Neutrophil (primary cell): ENCODE data around the gene NEDD4L.
"Not testable (repeated sequence)": the region's sequence is repeated elsewhere in the genome, so short reads cannot be mapped to it uniquely, and the experiment has no call there.

Experiments used
- H3K27ac ChIP-seq: fragments of 200-600 bp; sonication (generic); 2 replicates; pipeline ENCODE4 v1.5.1; 2016; ENCODE audit warnings: mild to moderate bottlenecking, moderate library complexity
- H3K27me3 ChIP-seq: fragments of 200-600 bp; sonication (generic); 2 replicates; pipeline ENCODE4 v1.6.0; 2016; ENCODE audit warnings: mild to moderate bottlenecking
- H3K36me3 ChIP-seq: fragments of 200-600 bp; sonication (generic); 2 replicates; pipeline ENCODE4 v1.5.1; 2017
- H3K4me1 ChIP-seq, 2 experiments: fragments of 200-600 bp in 1 of 2; sonication (generic) in 1 of 2; 1 replicate in 1 of 2; 2 replicates in 1 of 2; pipeline versions ENCODE4 v1.5.1 to v1.6.1; 2013 to 2016; ENCODE audit warnings: low read depth in 1 of 2, low read length in 1 of 2, mild to moderate bottlenecking in 1 of 2, moderate library complexity in 1 of 2; ENCODE audit not compliant: control insufficient read depth in 1 of 2, insufficient read depth in 1 of 2
- H3K4me3 ChIP-seq, 2 experiments: fragments of 200-600 bp in 1 of 2; sonication (generic) in 1 of 2; 1 replicate in 1 of 2; 2 replicates in 1 of 2; pipeline ENCODE4 v1.5.1; 2013 to 2016; ENCODE audit warnings: low read depth in 1 of 2, low read length in 1 of 2, mild to moderate bottlenecking in 1 of 2, moderate library complexity in 1 of 2
- H3K9me3 ChIP-seq: fragments of 200-600 bp; sonication (generic); 2 replicates; pipeline ENCODE4 v1.5.1; 2016
- TF ChIP-seq, protein P1 (sequence below): fragments of 200-600 bp; sonication (generic); IDR thresholded peaks from 2 replicates; pipeline ENCODE4 v1.5.1; 2016; ENCODE audit warnings: antibody characterized with exemption

Gene NEDD4L

DNA sequence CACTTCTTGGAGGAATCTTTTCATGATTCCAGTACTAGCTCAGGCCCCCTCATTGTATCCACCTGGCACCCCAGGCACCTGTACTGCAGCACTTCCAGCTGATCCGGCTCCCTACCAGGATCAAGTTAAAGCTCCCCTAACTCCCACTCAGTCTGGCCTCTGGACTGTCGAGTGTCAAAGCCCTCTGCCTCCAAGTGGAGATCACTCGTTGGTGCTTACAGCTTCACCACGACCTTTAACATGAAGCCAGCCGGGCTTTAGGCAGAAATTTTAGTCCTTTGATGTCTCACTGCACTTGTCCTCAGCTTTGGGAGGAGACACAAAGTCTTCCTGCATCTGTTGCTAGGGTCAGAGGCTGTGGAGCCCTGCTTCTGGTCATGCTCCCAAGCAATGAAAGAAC lies 387.2 kb downstream of the NEDD4L start:
- H3K9me3 ChIP-seq: no peaks in the 10 kb centered on the region
- no peaks in the 10 kb centered on the region for H3K27me3 ChIP-seq
- H3K4me3 ChIP-seq: no peak overlapping the region
- TF ChIP-seq, protein P1, sequence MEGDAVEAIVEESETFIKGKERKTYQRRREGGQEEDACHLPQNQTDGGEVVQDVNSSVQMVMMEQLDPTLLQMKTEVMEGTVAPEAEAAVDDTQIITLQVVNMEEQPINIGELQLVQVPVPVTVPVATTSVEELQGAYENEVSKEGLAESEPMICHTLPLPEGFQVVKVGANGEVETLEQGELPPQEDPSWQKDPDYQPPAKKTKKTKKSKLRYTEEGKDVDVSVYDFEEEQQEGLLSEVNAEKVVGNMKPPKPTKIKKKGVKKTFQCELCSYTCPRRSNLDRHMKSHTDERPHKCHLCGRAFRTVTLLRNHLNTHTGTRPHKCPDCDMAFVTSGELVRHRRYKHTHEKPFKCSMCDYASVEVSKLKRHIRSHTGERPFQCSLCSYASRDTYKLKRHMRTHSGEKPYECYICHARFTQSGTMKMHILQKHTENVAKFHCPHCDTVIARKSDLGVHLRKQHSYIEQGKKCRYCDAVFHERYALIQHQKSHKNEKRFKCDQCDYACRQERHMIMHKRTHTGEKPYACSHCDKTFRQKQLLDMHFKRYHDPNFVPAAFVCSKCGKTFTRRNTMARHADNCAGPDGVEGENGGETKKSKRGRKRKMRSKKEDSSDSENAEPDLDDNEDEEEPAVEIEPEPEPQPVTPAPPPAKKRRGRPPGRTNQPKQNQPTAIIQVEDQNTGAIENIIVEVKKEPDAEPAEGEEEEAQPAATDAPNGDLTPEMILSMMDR: no peak
- H3K4me1 ChIP-seq: no peaks in the 10 kb centered on the region
- no peaks in the 10 kb centered on the region for H3K36me3 ChIP-seq
- H3K27ac ChIP-seq: no peak overlapping the region

- no peaks in the 10 kb centered on the region for H3K4me1 ChIP-seq
- H3K9me3 ChIP-seq: no peaks in the 10 kb centered on the region
- H3K27ac ChIP-seq: no peak overlapping the region
- H3K4me3 ChIP-seq: no peak overlapping the region
- H3K36me3 ChIP-seq: no peaks in the 10 kb centered on the region
- H3K27me3 ChIP-seq: no peaks in the 10 kb centered on the region
- TF ChIP-seq, protein P1: no peak
Measured at GRCh38 chr18:58432050-58432727, 388.2 kb downstream of the NEDD4L start.

DNA sequence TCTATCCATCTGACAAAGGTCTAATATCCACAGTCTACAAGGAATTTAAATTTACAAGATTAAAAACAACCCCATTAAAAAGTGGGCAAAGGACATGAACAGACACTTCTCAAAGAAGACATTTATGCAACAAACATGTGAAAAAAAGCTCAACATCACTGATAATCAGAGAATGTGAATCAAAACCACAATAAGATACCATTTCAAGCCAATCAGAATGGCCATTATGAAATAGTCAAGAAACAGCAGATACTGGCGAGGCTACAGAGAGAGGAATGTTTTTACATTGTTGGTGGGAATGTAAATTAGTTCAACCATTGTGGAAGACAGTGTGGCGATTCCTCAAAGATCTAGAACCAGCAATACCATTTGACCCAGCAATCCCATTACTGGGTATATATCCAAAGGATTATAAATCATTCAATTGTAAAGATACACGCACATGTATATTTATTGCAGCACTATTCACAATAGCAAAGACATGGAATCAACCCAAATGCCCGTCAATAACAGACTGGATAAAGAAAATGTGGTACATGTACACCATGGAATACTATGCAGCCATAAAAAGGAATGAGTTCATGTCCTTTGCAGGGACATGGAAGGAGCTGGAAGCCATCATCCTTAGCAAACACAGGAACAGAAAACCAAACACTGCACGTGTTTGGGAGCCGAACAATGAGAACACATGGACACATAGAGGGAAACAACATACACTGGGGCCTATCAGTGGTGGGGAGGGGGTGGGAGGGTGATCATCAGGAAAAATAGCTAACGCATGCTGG lies 391.4 kb downstream of the NEDD4L start:
- H3K36me3 ChIP-seq, H3K4me1 ChIP-seq, H3K27me3 ChIP-seq: not testable (repeated sequence)

DNA sequence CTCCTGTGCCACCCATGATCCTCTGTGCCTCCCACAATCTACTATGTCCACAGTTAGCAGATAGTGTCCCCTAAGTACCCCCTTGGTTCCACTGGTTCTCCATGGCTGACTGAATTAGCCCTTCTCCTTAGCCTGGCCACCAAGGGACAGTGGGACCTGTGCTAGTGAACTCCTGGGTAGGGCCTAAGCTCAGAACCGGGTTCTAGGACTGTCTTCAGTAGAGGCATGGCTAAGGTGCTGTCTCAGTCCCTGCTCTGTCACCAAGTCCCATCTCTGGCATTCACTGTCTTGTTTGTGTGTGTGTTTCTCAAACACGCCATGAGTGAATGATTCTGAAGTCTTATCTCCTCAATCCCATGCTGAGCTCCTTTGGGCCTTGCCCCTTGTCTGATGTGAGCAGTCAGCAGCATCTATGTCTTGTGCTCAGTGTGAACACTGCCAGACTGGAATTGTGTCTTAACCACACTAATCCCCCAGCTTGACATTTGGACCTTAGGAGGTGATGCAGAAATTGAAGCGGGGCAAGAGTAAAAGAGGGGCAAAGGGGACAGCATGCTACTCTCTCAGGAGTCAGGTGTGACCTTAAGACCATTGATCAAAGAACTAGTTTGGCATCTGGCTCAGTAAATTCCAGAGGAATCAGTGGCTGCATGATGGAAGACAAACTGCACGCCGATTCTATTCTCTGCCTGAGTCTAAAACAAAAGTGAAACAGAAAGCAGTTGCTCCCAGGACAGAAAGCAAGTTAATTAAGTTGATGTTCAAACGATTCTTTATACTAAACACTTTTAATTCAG lies 394.3 kb downstream of the NEDD4L start:
- H3K27ac ChIP-seq: no peak overlapping the region

More for the DNA sequence above, 391.4 kb downstream of the NEDD4L start:
- not testable (repeated sequence) for H3K4me3 ChIP-seq, H3K9me3 ChIP-seq, H3K27ac ChIP-seq

GRCh38 chr18:58438958-58439300 lies 394.9 kb downstream of the NEDD4L start:
- TF ChIP-seq, protein P1: no peak
- Histone ChIP-seq H3K27ac (no peak overlapping the region), H3K27me3 (no peaks in the 10 kb centered on the region), H3K4me3 (no peak overlapping the region), H3K4me1 (no peaks in the 10 kb centered on the region), H3K9me3 (no peaks in the 10 kb centered on the region), H3K36me3 (no peaks in the 10 kb centered on the region)

More for the DNA sequence above, 394.3 kb downstream of the NEDD4L start:
- TF ChIP-seq, protein P1: no peak
- H3K4me3 ChIP-seq: no peak overlapping the region
- no peaks in the 10 kb centered on the region for H3K9me3 ChIP-seq
- H3K27me3 ChIP-seq: no peaks in the 10 kb centered on the region
- no peaks in the 10 kb centered on the region for H3K36me3 ChIP-seq
- no peaks in the 10 kb centered on the region for H3K4me1 ChIP-seq
